ENCODE measurements around the gene FOXQ1. TPM values are rescaled to one million over a fixed set of nuclear protein-coding genes. Genes with fewer than 3 reads are reported as not detected.

Gene FOXQ1
- total and polyA plus RNA-seq, 2 of the 13 experiments (the other 11 are each of a cell fraction or from before 2014, with no cell fraction given) = 35.2 to 39.8 TPM

DNA sequence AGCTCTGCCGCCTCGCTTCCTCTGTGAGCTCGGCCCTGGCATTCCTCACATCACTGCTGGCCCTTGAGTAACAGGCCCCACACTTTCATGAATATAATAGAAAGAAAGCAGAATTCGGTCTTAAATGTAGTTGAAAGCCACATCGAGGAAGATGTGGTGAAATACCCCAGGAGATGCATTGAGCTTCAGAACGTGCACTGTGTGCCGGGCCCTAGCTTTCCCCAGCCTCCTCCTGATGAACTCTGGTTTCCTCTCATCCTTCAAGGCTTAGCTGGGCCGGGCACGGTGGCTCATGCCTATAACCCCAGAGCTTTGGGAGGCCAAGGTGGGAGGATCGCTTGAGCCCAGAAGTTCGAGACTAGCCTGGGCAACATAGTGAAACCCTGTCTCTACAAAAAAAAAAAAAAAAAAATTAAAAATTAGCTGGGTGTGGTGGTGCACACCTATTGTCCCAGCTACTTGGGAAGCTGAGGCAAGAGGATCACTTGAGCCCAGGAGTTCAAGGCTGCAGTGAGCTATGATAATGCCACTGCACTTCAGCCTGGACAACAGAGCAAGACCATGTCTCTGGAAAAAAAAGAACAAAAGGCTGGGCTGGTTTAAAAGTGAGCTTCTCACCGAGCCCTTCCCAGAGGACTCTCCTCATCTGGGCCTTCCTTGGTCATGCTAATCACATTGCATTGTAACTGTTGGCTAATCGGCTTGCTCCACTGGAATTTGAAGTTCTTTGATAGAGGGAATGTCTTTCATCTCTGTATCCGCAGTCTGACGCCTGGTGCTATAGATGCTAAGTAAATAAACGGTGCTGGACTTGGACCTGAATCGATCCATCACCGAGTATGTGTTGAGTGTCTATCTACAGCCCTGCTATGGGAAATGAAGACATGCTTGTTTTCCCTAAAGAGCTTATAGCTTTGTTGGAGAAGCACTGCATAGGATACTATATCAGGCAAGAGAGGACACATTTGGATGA lies 43.8 kb upstream of the FOXQ1 start (continued):
- TF ChIP-seq, protein P1, sequence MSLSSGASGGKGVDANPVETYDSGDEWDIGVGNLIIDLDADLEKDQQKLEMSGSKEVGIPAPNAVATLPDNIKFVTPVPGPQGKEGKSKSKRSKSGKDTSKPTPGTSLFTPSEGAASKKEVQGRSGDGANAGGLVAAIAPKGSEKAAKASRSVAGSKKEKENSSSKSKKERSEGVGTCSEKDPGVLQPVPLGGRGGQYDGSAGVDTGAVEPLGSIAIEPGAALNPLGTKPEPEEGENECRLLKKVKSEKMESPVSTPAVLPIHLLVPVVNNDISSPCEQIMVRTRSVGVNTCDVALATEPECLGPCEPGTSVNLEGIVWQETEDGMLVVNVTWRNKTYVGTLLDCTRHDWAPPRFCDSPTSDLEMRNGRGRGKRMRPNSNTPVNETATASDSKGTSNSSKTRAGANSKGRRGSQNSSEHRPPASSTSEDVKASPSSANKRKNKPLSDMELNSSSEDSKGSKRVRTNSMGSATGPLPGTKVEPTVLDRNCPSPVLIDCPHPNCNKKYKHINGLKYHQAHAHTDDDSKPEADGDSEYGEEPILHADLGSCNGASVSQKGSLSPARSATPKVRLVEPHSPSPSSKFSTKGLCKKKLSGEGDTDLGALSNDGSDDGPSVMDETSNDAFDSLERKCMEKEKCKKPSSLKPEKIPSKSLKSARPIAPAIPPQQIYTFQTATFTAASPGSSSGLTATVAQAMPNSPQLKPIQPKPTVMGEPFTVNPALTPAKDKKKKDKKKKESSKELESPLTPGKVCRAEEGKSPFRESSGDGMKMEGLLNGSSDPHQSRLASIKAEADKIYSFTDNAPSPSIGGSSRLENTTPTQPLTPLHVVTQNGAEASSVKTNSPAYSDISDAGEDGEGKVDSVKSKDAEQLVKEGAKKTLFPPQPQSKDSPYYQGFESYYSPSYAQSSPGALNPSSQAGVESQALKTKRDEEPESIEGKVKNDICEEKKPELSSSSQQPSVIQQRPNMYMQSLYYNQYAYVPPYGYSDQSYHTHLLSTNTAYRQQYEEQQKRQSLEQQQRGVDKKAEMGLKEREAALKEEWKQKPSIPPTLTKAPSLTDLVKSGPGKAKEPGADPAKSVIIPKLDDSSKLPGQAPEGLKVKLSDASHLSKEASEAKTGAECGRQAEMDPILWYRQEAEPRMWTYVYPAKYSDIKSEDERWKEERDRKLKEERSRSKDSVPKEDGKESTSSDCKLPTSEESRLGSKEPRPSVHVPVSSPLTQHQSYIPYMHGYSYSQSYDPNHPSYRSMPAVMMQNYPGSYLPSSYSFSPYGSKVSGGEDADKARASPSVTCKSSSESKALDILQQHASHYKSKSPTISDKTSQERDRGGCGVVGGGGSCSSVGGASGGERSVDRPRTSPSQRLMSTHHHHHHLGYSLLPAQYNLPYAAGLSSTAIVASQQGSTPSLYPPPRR (CRISPR knock-in tag; IDR thresholded peaks at IDR 0.05; ENCODE audit: borderline replicate concordance) = peak; percentile 99
- TF ChIP-seq ZNF776 (CRISPR knock-in tag; IDR thresholded peaks at IDR 0.05) = no peak
- no peak; the same call in 1 of the 2 replicates for TF ChIP-seq GLI4 (CRISPR knock-in tag; IDR thresholded peaks at IDR 0.05; ENCODE audit: borderline replicate concordance)
- TF ChIP-seq AGO2 (optimal IDR thresholded peaks at IDR 0.05; ENCODE audit: low read depth, low read length) = no peak
- peak; percentile 49; the same call in 1 of the 2 replicates for TF ChIP-seq RBFOX2 (IDR thresholded peaks at IDR 0.05; ENCODE audit: low read depth, low read length)
- TF ChIP-seq PHF20 (CRISPR knock-in tag; IDR thresholded peaks at IDR 0.05) = no peak
- peak; percentile 87; the same call in 1 of the 2 replicates for TF ChIP-seq KLF12 (CRISPR knock-in tag; IDR thresholded peaks at IDR 0.05; ENCODE audit: borderline replicate concordance)
- TF ChIP-seq ZNF10 (CRISPR knock-in tag; IDR thresholded peaks at IDR 0.05; ENCODE audit: borderline replicate concordance, low read depth) = no peak
- TF ChIP-seq ZKSCAN1 (IDR thresholded peaks at IDR 0.05; ENCODE audit: low read length) = 0 out of 2 replicates have a peak, but pooled peaks have one; percentile 67
- TF ChIP-seq ZNF530 (CRISPR knock-in tag; IDR thresholded peaks at IDR 0.05; ENCODE audit: low read depth) = no peak
- TF ChIP-seq ZNF607 (CRISPR knock-in tag; IDR thresholded peaks at IDR 0.05; ENCODE audit: borderline replicate concordance) = peak; percentile 98; the same call in 1 of the 2 replicates
- peak; percentile 100 for TF ChIP-seq GATAD2A (CRISPR knock-in tag; IDR thresholded peaks at IDR 0.05)
- TF ChIP-seq YY1 (IDR thresholded peaks at IDR 0.05; ENCODE audit: insufficient read depth, insufficient replicate concordance, low read depth, low read length) = peak; percentile 22
- no peak for TF ChIP-seq HCFC1 (IDR thresholded peaks at IDR 0.05; ENCODE audit: low read depth, low read length)
- peak; percentile 67; the same call in 1 of the 2 replicates for TF ChIP-seq RORA (CRISPR knock-in tag; IDR thresholded peaks at IDR 0.05)
- TF ChIP-seq FOXJ3 (CRISPR knock-in tag; IDR thresholded peaks at IDR 0.05; ENCODE audit: borderline replicate concordance) = peak; percentile 100
- peak; percentile 97 for TF ChIP-seq GATA4 (IDR thresholded peaks at IDR 0.05; ENCODE audit: borderline replicate concordance, low read depth)
- TF ChIP-seq, protein P2, sequence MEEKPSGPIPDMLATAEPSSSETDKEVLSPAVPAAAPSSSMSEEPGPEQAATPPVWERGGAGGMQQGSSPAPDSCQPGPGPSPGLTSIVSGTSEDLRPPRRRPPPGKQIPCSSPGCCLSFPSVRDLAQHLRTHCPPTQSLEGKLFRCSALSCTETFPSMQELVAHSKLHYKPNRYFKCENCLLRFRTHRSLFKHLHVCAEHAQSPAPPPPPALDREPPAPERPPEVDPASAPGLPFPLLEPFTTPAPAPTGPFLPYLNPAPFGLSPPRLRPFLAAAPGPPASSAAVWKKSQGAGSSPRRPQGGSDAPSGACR (CRISPR knock-in tag; IDR thresholded peaks at IDR 0.05) = peak; percentile 96
- TF ChIP-seq, protein P3, sequence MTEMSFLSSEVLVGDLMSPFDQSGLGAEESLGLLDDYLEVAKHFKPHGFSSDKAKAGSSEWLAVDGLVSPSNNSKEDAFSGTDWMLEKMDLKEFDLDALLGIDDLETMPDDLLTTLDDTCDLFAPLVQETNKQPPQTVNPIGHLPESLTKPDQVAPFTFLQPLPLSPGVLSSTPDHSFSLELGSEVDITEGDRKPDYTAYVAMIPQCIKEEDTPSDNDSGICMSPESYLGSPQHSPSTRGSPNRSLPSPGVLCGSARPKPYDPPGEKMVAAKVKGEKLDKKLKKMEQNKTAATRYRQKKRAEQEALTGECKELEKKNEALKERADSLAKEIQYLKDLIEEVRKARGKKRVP (CRISPR knock-in tag; IDR thresholded peaks at IDR 0.05) = peak in 1 of 2 experiments; percentile 96; a peak in 2 of 4 replicates
- no peak for TF ChIP-seq U2AF2 (IDR thresholded peaks at IDR 0.05; ENCODE audit: low read depth, low read length)
- 0 out of 2 replicates have a peak, but pooled peaks have one; percentile 71 for TF ChIP-seq ZNF33B (CRISPR knock-in tag; IDR thresholded peaks at IDR 0.05)
- TF ChIP-seq HNRNPUL1 (IDR thresholded peaks at IDR 0.05; ENCODE audit: low read depth, low read length) = no peak
- peak; percentile 97 for TF ChIP-seq HOXA3 (CRISPR knock-in tag; IDR thresholded peaks at IDR 0.05)
